ENCODE measurements around the gene GP2. TPM values are rescaled to one million over a fixed set of nuclear protein-coding genes. Genes with fewer than 3 reads are reported as not detected.

The GP2 gene
- total and polyA plus RNA-seq, 2 donors (not counting 3 experiments of a cell fraction or from before 2014, with no cell fraction given), result not detected

DNA sequence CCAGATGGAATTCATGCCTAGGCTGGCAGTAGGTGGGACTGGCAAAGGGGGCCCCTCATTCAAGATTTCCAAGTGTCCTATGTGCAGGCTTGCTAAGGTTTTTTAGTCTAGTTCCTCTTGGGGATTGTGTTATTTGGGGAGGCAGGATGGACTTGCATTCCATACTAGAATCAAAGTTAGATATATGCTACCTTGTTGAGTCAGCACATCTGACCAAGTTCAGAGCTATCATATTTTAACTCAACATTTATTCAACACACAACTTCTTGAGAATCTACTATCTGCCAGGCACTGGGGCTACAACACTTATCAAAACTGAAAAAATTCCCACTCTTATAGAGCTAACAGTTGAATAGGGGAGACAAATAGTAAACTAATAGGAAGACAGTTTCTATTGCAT, 6.7 kb downstream of the GP2 start:
- FAIRE-seq (no peak), DNase-seq (ENCODE audit: low read depth, low spot score) (no peak)
- no peak overlapping the region for H3K27ac ChIP-seq (ENCODE audit: insufficient read depth, low read depth, low read length)
- H3K4me1 ChIP-seq (ENCODE audit: control insufficient read depth, extremely low read depth, insufficient read depth, low read length), result no peaks in the 10 kb centered on the region
- dilution Hi-C loops (cut with MboI; ENCODE audit: extremely low pct_ligation_motif_present, low sequenced_read_pairs), result no loop called here
- H3K9ac ChIP-seq (replicated peaks; ENCODE audit: extremely low read depth, insufficient read depth, low read length), result no peak overlapping the region
- no TSS peak for BruUV-seq (replicated peaks)
- POLR2A ChIA-PET, result no interaction called here
- no peaks in the 10 kb centered on the region for H3K9me1 ChIP-seq (replicated peaks; ENCODE audit: control insufficient read depth, extremely low read depth, insufficient read depth, low read length)
- no peaks in the 10 kb centered on the region for H3K36me3 ChIP-seq (ENCODE audit: control insufficient read depth in 2 of 2, extremely low read depth in 1 of 2, insufficient read depth in 2 of 2, low read length in 2 of 2)
- no peaks in the 10 kb centered on the region for H4K20me1 ChIP-seq (replicated peaks; ENCODE audit: control insufficient read depth, extremely low read depth, insufficient read depth, low read length)
- CTCF ChIA-PET, result interaction anchor here (2.1 kb wide), 1 partner anchor 20 kb away, joined by 7 read pairs; no protein-coding TSS in a partner anchor
- no peak for TF ChIP-seq MAX (IDR thresholded peaks at IDR 0.05; ENCODE audit: insufficient read depth, insufficient read length)
- TF ChIP-seq GATA2 (IDR thresholded peaks at IDR 0.05; ENCODE audit: insufficient read depth, insufficient read length, low read depth, low read length), result no peak
- TF ChIP-seq JUN (IDR thresholded peaks at IDR 0.05; ENCODE audit: borderline replicate concordance, insufficient read depth, insufficient read length, low read depth), result no peak
- TF ChIP-seq POLR2A (IDR thresholded peaks at IDR 0.05; ENCODE audit: low read depth, low read length), result no peak
- no peak for TF ChIP-seq EZH2 (IDR thresholded peaks at IDR 0.05; ENCODE audit: borderline replicate concordance, low read depth, low read length, severe bottlenecking)
- no peak for TF ChIP-seq MYC (IDR thresholded peaks at IDR 0.05; ENCODE audit: low read depth, low read length)
- TF ChIP-seq CTCF (IDR thresholded peaks at IDR 0.05; ENCODE audit: extremely low read depth in 1 of 2, insufficient read depth in 1 of 2, low read depth in 1 of 2, low read length in 2 of 2), result no peak
- no peak for TF ChIP-seq FOS (IDR thresholded peaks at IDR 0.05; ENCODE audit: borderline replicate concordance, insufficient read depth, low read length)
- no peak for TF ChIP-seq POLR2AphosphoS5 (IDR thresholded peaks at IDR 0.05; ENCODE audit: insufficient read depth, low read depth, low read length)
- H3K9me3 ChIP-seq (replicated peaks; ENCODE audit: control insufficient read depth, insufficient read depth, low read length), result no peaks in the 10 kb centered on the region
- no peak overlapping the region for H3K4me3 ChIP-seq (replicated peaks in 1 of 3; ENCODE audit: insufficient read depth in 1 of 3, low read depth in 1 of 3, low read length in 3 of 3)
- no peak overlapping the region for H3K4me2 ChIP-seq (ENCODE audit: insufficient read depth, low read length)
- no peak overlapping the region for H2AFZ ChIP-seq (ENCODE audit: low read depth, low read length)
- no peaks in the 10 kb centered on the region for H3K27me3 ChIP-seq (ENCODE audit: control insufficient read depth in 2 of 2, insufficient read depth in 2 of 2, low read length in 2 of 2)
- no peaks in the 10 kb centered on the region for H3K79me2 ChIP-seq (ENCODE audit: control insufficient read depth, insufficient read depth, low read length)
- intact Hi-C loops (cut with micrococcal nuclease), result no loop called here

All from endothelial cell of umbilical vein (primary cell).